GM12878 (cell line): ENCODE results near the gene WIPF2. TPM values are rescaled to one million over a fixed set of nuclear protein-coding genes. Genes with fewer than 3 reads are reported as not detected.

Source experiments
- EED ChIP-seq: sonication (generic); IDR thresholded peaks from 2 replicates; pipeline ENCODE4 v1.6.1; 2016; ENCODE audit warnings: antibody characterized with exemption, low read depth
- ZNF207 ChIP-seq: fragments of 450-650 bp; IDR thresholded peaks from 2 replicates; pipeline ENCODE4 v1.6.1; 2014; ENCODE audit warnings: antibody characterized with exemption, mild to moderate bottlenecking, borderline replicate concordance
- polyA plus RNA-seq, 11 experiments: library from polyadenylated mRNA; depleted of rRNA in 4 of 11; unstranded in 6 of 11; stranded (reverse) in 5 of 11; fragments of >200 nt; fragmentation: Nextera tagmentation in 4 of 11; fragmentation: Illumina TruSeq in 1 of 11; extraction: Ambion mirVana in 4 of 11; extraction: Trizol in 1 of 11; gene quantifications; 1 replicate in 1 of 11; 2 replicates in 10 of 11; pipeline versions ENCODE4 v1.2.1 to v1.2.3, GENCODE V29; 2011 to 2016; ENCODE audit warnings: inconsistent platforms in 2 of 11, missing spikeins in 2 of 11, low read depth in 1 of 11
- total RNA-seq, 4 experiments: library from RNA; depleted of rRNA in 3 of 4; stranded (reverse); fragments of >200 nt in 3 of 4; fragmentation: Illumina TruSeq in 1 of 4; extraction: Trizol in 1 of 4; gene quantifications; 2 replicates each; pipeline versions ENCODE4 v1.2.1 to v1.2.3, GENCODE V29; 2013 to 2021
- TF ChIP-seq, protein P1 (sequence below): IDR thresholded peaks from 2 replicates; pipeline ENCODE4 v1.6.1; 2012; ENCODE audit warnings: improper control_type of control experiment, low read depth, low read length; ENCODE audit not compliant: insufficient replicate concordance
- TF ChIP-seq, protein P2 (sequence below): IDR thresholded peaks from 2 replicates; pipeline ENCODE4 v1.6.1; 2011; ENCODE audit warnings: borderline replicate concordance, low read depth, mild to moderate bottlenecking, moderate library complexity, low read length; ENCODE audit not compliant: insufficient read depth, poor library complexity, severe bottlenecking
- TF ChIP-seq, protein P3 (sequence below): fragments of 450-650 bp; IDR thresholded peaks from 2 replicates; pipeline ENCODE4 v1.6.1; 2016; ENCODE audit warnings: mild to moderate bottlenecking, moderate library complexity, borderline replicate concordance

WIPF2 gene
- total and polyA plus RNA-seq, 10 of the 15 experiments (the other 5 are each of a cell fraction or from before 2014, with no cell fraction given), result 4.2 to 20.8 (median 7.1) TPM

GRCh38 chr17:40321524-40321929, 102.4 kb downstream of the WIPF2 start (continued):
- TF ChIP-seq, protein P1, sequence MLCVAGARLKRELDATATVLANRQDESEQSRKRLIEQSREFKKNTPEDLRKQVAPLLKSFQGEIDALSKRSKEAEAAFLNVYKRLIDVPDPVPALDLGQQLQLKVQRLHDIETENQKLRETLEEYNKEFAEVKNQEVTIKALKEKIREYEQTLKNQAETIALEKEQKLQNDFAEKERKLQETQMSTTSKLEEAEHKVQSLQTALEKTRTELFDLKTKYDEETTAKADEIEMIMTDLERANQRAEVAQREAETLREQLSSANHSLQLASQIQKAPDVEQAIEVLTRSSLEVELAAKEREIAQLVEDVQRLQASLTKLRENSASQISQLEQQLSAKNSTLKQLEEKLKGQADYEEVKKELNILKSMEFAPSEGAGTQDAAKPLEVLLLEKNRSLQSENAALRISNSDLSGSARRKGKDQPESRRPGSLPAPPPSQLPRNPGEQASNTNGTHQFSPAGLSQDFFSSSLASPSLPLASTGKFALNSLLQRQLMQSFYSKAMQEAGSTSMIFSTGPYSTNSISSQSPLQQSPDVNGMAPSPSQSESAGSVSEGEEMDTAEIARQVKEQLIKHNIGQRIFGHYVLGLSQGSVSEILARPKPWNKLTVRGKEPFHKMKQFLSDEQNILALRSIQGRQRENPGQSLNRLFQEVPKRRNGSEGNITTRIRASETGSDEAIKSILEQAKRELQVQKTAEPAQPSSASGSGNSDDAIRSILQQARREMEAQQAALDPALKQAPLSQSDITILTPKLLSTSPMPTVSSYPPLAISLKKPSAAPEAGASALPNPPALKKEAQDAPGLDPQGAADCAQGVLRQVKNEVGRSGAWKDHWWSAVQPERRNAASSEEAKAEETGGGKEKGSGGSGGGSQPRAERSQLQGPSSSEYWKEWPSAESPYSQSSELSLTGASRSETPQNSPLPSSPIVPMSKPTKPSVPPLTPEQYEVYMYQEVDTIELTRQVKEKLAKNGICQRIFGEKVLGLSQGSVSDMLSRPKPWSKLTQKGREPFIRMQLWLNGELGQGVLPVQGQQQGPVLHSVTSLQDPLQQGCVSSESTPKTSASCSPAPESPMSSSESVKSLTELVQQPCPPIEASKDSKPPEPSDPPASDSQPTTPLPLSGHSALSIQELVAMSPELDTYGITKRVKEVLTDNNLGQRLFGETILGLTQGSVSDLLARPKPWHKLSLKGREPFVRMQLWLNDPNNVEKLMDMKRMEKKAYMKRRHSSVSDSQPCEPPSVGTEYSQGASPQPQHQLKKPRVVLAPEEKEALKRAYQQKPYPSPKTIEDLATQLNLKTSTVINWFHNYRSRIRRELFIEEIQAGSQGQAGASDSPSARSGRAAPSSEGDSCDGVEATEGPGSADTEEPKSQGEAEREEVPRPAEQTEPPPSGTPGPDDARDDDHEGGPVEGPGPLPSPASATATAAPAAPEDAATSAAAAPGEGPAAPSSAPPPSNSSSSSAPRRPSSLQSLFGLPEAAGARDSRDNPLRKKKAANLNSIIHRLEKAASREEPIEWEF, result no peak
- TF ChIP-seq, protein P2, sequence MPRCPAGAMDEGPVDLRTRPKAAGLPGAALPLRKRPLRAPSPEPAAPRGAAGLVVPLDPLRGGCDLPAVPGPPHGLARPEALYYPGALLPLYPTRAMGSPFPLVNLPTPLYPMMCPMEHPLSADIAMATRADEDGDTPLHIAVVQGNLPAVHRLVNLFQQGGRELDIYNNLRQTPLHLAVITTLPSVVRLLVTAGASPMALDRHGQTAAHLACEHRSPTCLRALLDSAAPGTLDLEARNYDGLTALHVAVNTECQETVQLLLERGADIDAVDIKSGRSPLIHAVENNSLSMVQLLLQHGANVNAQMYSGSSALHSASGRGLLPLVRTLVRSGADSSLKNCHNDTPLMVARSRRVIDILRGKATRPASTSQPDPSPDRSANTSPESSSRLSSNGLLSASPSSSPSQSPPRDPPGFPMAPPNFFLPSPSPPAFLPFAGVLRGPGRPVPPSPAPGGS, result no peak
- TF ChIP-seq, protein P3, sequence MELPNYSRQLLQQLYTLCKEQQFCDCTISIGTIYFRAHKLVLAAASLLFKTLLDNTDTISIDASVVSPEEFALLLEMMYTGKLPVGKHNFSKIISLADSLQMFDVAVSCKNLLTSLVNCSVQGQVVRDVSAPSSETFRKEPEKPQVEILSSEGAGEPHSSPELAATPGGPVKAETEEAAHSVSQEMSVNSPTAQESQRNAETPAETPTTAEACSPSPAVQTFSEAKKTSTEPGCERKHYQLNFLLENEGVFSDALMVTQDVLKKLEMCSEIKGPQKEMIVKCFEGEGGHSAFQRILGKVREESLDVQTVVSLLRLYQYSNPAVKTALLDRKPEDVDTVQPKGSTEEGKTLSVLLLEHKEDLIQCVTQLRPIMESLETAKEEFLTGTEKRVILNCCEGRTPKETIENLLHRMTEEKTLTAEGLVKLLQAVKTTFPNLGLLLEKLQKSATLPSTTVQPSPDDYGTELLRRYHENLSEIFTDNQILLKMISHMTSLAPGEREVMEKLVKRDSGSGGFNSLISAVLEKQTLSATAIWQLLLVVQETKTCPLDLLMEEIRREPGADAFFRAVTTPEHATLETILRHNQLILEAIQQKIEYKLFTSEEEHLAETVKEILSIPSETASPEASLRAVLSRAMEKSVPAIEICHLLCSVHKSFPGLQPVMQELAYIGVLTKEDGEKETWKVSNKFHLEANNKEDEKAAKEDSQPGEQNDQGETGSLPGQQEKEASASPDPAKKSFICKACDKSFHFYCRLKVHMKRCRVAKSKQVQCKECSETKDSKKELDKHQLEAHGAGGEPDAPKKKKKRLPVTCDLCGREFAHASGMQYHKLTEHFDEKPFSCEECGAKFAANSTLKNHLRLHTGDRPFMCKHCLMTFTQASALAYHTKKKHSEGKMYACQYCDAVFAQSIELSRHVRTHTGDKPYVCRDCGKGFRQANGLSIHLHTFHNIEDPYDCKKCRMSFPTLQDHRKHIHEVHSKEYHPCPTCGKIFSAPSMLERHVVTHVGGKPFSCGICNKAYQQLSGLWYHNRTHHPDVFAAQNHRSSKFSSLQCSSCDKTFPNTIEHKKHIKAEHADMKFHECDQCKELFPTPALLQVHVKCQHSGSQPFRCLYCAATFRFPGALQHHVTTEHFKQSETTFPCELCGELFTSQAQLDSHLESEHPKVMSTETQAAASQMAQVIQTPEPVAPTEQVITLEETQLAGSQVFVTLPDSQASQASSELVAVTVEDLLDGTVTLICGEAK, result no peak
- TF ChIP-seq ZNF207 (no peak), EED (no peak)
